Measurements from ENCODE around the gene GSTT2B.
"Not testable (repeated sequence)": the region's sequence is repeated elsewhere in the genome, so short reads cannot be mapped to it uniquely, and the experiment has no call there.

GRCh38 chr22:23993080-23993479 is 32.1 kb upstream of the GSTT2B start:
- not testable (repeated sequence) for TF ChIP-seq POLR2A, TAF1 (IDR thresholded peaks at IDR 0.05; ENCODE audit: low read depth, low read length)
